GM13977 (cell line): ENCODE results near the gene NINL.

Experiments used
- DNase-seq: peaks from one replicate; pipeline ENCODE4 v3.0.0; 2012; ENCODE audit warnings: low spot score
- CTCF ChIP-seq: IDR thresholded peaks from 2 replicates; pipeline ENCODE4 v1.5.1; 2012; ENCODE audit warnings: mild to moderate bottlenecking, control low read depth; ENCODE audit not compliant: insufficient read depth; ENCODE audit errors: extremely low read depth, missing control alignments
- in situ Hi-C: fragments of 300-500 bp; cut with MboI; formaldehyde crosslinking; loops from one replicate; pipeline ENCODE4 v1.12.0; 2022; ENCODE audit warnings: low sequenced_read_pairs, low pct_unique_long_range_greater_than_20kb, mixed read lengths, inconsistent platforms; ENCODE audit not compliant: unreplicated experiment

Gene NINL

DNA sequence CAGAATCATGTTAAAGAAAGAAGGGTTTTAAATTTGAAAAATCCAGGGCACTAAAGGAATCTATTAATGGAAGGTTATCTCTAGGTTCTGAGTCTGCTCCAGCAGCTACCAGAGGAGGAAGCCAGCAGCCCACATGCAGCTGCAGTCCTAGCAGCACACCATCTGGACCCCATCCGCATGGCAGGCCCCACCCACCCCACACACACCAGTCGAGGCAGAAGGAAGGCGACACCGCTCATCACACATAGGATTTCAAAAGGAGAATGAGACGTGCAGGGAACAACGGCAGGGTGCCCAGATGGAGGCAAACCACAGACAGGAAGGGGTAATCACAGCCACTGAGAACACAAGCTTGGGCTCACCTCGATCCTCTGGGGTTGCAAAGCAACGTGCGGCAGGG, 99.0 kb downstream of the NINL start:
- no peak for DNase-seq
- no peak for TF ChIP-seq CTCF
- in situ Hi-C loops, result no loop called here

GRCh38 chr20:25485872-25486271, 99.5 kb downstream of the NINL start:
- no peak for TF ChIP-seq CTCF
- DNase-seq, result no peak
- in situ Hi-C loops, result no loop called here

GRCh38 chr20:25484911-25485511, 100.3 kb downstream of the NINL start:
- in situ Hi-C loops, result no loop called here
- DNase-seq, result no peak
- no peak for TF ChIP-seq CTCF

GRCh38 chr20:25484224-25484846, 101.0 kb downstream of the NINL start:
- no peak for DNase-seq
- TF ChIP-seq CTCF, result no peak
- in situ Hi-C loops, result no loop called here

DNA sequence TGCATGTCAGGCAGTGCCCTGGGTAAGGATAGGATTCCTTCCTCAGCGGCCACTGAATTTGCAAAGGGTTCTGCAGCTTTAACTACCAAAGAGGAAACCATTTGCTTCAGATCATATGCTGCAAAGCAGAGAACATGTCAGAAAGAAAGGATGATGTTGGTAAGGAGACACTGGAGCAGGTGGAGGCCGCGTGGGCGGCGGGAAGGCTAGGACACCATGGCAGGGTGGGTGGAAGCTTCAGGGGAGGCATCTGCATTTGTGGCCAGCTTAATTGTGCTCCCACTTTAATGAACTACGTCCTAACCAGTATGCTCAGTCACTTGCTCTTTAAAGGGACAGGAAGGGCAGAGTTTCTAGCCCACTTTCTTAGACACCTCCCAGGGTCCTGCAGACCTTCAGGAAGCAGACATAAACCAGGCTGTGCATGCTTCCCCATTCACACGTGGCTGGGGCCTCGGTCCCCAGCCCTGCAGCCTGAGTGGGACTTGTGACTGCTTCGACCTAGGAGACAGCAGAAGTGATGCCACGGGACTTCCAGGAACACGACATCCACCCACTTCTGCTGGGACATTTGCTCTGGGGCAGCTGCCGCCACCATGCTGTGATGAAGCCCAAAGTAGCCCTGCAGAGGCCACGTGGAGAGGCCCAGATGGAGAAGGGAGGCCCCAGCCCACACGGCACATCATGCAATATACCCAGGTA, 101.7 kb downstream of the NINL start:
- DNase-seq, result no peak
- no peak for TF ChIP-seq CTCF
- in situ Hi-C loops, result no loop called here

- DNase-seq, result no peak
- in situ Hi-C loops, result no loop called here
- TF ChIP-seq CTCF, result no peak
These were observed 103.4 kb downstream of the NINL start for GRCh38 chr20:25481918-25482253.
